IgD-negative memory B cell (primary cell): ENCODE results near the gene PPP2R2D. TPM values are rescaled to one million over a fixed set of nuclear protein-coding genes. Genes with fewer than 3 reads are reported as not detected.
"Not testable (repeated sequence)": the region's sequence is repeated elsewhere in the genome, so short reads cannot be mapped to it uniquely, and the experiment has no call there.

Experiments used
- H3K27ac Mint-ChIP-seq, 3 donors: one replicate each; pipeline ENCODE4 v1.8.0; 2020 to 2022; ENCODE audit warnings: mild to moderate bottlenecking in 3 of 3, mixed read lengths in 3 of 3, moderate library complexity in 1 of 3
- H3K27me3 Mint-ChIP-seq: one replicate; pipeline ENCODE4 v1.8.0; 2021; ENCODE audit warnings: mixed read lengths
- H3K36me3 Mint-ChIP-seq: one replicate; pipeline ENCODE4 v1.8.0; 2020; ENCODE audit warnings: mild to moderate bottlenecking, mixed read lengths
- H3K4me1 Mint-ChIP-seq, 3 donors: one replicate each; pipeline ENCODE4 v1.8.0; 2020 to 2022; ENCODE audit warnings: mixed read lengths in 3 of 3, mild to moderate bottlenecking in 1 of 3
- H3K4me3 Mint-ChIP-seq, 4 donors: one replicate each; pipeline ENCODE4 v1.8.0; 2020 to 2022; ENCODE audit warnings: mild to moderate bottlenecking in 4 of 4, mixed read lengths in 4 of 4, moderate library complexity in 3 of 4
- H3K9me3 Mint-ChIP-seq, 3 donors: one replicate each; pipeline ENCODE4 v1.8.0; 2020 to 2021; ENCODE audit warnings: mixed read lengths in 3 of 3, mild to moderate bottlenecking in 1 of 3
- polyA plus RNA-seq: library from polyadenylated mRNA; unstranded; fragments of 300-500 nt; fragmentation: Illumina TruSeq; gene quantifications from one replicate; pipeline ENCODE4 v1.2.3, GENCODE V29; 2021

The PPP2R2D gene
- polyA plus RNA-seq, 1 donor from 2014 or later: 17.1 TPM

DNA sequence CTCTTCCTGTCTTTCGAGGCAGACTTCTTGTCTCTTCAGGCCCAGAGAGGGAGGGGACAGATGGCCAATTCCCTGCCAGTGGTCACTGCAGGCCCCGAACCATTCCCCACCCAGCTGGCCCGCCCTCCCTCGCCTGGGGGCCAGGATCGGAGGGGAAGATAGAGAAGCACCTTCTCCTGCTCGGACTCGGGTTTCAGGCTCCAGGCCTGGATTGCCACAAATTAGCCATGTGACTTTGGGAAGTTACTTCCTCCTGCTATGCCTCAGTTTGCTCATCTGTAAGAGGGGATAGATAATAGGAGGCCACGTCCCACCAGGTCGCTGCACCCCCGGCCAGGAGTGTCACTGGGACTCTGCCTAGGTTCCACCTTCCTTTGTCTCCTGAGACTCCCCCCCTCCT, 24.8 kb upstream of the PPP2R2D start:
- H3K4me3 Mint-ChIP-seq: no peak overlapping the region
- no peaks in the 10 kb centered on the region for H3K36me3 Mint-ChIP-seq
- peaks cover 0 to 1% (median 0%) of the 10 kb centered on the region in 3 donors for H3K4me1 Mint-ChIP-seq
- no peak overlapping the region for H3K27ac Mint-ChIP-seq
- peaks cover 0 to 2% (median 0%) of the 10 kb centered on the region in 3 donors for H3K9me3 Mint-ChIP-seq
- H3K27me3 Mint-ChIP-seq: peaks cover 22% of the 10 kb centered on the region

DNA sequence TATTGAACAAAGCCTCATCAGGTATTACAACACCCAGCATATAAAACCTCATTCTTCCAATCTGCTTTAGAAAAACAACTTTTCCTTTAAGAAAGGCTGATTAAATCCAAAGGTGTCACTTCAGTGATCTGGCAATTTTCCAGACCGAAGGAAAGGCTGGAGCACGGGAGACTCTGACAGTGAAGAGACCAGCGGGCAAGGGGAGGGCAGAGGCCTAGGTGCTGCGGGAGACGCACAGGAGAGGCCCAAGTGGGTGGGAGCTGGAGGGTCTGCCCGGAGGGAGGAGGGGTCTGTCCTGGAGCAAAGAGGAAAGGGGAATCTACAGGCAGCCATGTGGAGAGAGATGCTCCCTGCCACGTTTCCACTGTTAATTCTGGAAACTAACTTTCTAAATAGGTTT, 24.3 kb upstream of the PPP2R2D start:
- H3K36me3 Mint-ChIP-seq: no peaks in the 10 kb centered on the region
- H3K27ac Mint-ChIP-seq: no peak overlapping the region
- peaks cover 0 to 1% (median 0%) of the 10 kb centered on the region in 3 donors for H3K4me1 Mint-ChIP-seq
- H3K27me3 Mint-ChIP-seq: peaks cover 24% of the 10 kb centered on the region
- peaks cover 0 to 2% (median 0%) of the 10 kb centered on the region in 3 donors for H3K9me3 Mint-ChIP-seq
- H3K4me3 Mint-ChIP-seq: no peak overlapping the region

DNA sequence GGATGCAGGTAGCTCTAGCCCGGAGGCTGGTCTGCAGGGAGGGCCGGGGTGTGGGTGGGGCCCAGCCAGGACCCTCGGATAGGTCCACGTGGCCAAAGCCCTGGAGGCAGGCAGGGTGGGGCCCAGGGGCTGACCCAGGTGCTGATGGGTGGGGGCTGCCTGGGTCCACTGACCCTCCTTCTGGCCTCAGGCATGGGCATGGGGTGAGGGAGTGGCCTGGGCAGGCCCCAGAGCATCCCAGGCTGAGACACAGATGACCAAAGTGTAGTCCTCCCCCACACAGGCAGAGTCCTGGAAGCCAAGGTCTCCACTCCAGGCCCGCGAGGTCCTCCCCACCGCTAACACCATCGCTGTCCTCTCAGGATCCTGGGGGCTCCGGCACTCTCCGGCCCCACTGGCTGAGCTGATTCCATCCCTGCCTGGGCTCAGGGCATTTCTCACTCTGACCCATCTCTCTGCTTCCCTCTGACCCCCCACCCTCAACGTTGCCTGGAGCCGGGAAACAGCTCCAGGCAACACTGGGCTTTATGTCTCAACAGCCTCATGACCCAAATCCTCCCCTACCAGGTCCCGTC, 20.7 kb upstream of the PPP2R2D start:
- H3K27ac Mint-ChIP-seq: peak overlapping the region in 1 of 3 donors; percentile 62
- H3K9me3 Mint-ChIP-seq: peaks cover 0 to 2% (median 0%) of the 10 kb centered on the region in 3 donors
- peaks cover 18% of the 10 kb centered on the region for H3K27me3 Mint-ChIP-seq
- H3K4me3 Mint-ChIP-seq: no peak overlapping the region
- no peaks in the 10 kb centered on the region for H3K36me3 Mint-ChIP-seq
- no peaks in the 10 kb centered on the region for H3K4me1 Mint-ChIP-seq

DNA sequence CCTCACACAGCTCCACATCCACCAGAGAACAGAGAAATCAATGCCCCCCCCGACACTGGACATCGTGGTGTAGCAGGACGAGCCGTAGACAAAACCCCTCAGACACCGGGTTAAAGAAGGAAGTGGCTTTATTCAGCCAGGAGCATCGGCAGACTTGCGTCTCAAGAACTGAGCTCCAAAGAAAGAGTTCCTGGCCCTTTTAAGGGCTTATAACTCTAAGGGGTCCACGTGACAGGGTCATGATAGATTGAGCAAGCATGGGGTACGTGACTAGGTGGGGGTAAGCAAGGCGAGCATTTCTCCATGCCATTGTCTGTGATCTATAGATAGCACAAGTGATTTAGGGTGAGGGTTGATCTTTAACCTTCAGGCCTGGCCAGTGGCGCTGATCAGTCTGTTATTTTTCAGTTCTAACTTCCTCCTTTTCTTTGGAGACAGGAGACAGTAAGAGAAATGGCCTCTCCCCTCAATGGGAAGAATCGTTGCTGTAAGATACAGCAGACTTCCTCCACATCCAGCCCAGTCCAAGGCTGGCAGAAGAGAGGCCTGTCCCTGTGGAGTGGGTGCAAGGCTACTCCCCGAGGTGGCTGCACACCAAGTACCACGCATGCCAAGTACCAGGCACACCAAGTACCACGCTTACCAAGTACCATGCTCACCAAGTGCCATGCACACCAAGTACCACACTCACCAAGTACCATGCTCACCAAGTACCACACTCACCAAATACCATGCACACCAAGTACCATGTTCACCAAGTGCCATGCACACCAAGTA, 19.5 kb upstream of the PPP2R2D start:
- no peak overlapping the region for H3K4me3 Mint-ChIP-seq
- H3K4me1 Mint-ChIP-seq: peaks cover 0 to 2% (median 0%) of the 10 kb centered on the region in 3 donors
- peaks cover 0 to 2% (median 0%) of the 10 kb centered on the region in 3 donors for H3K9me3 Mint-ChIP-seq
- H3K27me3 Mint-ChIP-seq: peaks cover 18% of the 10 kb centered on the region
- peak overlapping the region in 1 of 3 donors; percentile 71 for H3K27ac Mint-ChIP-seq
- H3K36me3 Mint-ChIP-seq: no peaks in the 10 kb centered on the region

DNA sequence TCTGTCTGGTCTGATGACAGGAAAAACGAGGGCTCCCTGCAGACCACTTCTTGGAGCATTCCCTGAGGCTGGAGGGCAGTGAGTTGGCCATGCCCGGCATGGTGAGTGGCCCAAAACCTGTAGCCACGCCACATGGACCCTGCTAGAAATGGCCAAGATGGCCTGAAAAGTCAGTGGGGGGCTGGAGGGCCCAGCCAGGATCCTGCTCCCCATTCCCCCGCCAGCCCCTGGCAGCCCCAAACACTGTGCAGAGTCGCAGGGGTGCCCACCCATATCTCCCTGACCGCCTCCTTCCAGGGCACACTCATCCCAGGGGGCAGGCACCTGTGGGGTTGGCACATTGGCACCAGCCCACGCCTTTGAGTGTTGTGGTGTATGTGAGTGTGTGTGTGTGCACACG, 18.7 kb upstream of the PPP2R2D start:
- Mint-ChIP-seq H3K27ac (no peak overlapping the region), H3K36me3 (no peaks in the 10 kb centered on the region), H3K27me3 (peaks cover 20% of the 10 kb centered on the region), H3K9me3 (peaks cover 0 to 2% (median 0%) of the 10 kb centered on the region in 3 donors), H3K4me3 (no peak overlapping the region), H3K4me1 (peaks cover 0 to 2% (median 0%) of the 10 kb centered on the region in 3 donors)

GRCh38 chr10:131882590-131883451, 18.0 kb upstream of the PPP2R2D start:
- no peaks in the 10 kb centered on the region for H3K36me3 Mint-ChIP-seq
- H3K27me3 Mint-ChIP-seq: peaks cover 22% of the 10 kb centered on the region
- H3K4me3 Mint-ChIP-seq: no peak overlapping the region
- H3K4me1 Mint-ChIP-seq: peaks cover 0 to 2% (median 0%) of the 10 kb centered on the region in 3 donors
- peaks cover 0 to 2% (median 0%) of the 10 kb centered on the region in 3 donors for H3K9me3 Mint-ChIP-seq
- H3K27ac Mint-ChIP-seq: no peak overlapping the region

DNA sequence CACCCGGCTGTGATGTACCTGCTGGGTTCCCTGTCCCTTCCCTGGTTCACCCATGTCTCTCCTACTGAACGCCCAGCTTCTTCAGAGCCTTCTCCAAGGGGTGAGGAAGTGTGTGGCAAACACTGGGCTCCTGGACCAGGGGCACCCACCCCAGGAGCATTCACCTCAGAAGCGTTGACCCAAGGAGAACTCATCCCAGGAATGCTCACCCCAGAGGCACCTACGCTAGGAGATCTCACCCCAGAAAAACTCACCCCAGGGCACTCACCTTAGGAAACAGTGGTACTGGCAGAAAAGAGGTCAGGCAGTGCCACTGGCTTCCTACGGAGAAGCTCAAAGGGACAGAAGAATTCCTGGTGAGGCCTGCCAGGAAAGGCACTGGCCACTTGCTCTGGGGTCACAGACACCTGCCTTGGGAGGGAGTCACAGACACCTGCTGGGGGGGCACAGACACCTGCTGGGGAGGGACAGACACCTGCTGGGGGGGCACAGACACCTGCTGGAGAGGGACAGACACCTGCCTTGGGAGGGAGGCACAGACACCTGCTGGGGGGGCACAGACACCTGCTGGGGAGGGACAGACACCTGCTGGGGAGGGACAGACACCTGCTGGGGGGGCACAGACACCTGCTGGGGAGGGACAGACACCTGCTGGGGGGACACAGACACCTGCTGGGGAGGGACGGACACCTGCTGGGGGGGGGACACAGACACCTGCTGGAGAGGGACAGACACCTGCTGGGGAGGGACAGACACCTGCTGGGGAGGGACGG, 17.0 kb upstream of the PPP2R2D start:
- peaks cover 17% of the 10 kb centered on the region for H3K27me3 Mint-ChIP-seq
- not testable (repeated sequence) for H3K27ac Mint-ChIP-seq, H3K36me3 Mint-ChIP-seq, H3K4me3 Mint-ChIP-seq, H3K4me1 Mint-ChIP-seq, H3K9me3 Mint-ChIP-seq

- no peak overlapping the region for H3K4me3 Mint-ChIP-seq
- H3K4me1 Mint-ChIP-seq: peaks cover 0 to 2% (median 0%) of the 10 kb centered on the region in 3 donors
- H3K27ac Mint-ChIP-seq: no peak overlapping the region
- H3K9me3 Mint-ChIP-seq: no peaks in the 10 kb centered on the region
- H3K36me3 Mint-ChIP-seq: no peaks in the 10 kb centered on the region
- peaks cover 10% of the 10 kb centered on the region for H3K27me3 Mint-ChIP-seq
Observed at GRCh38 chr10:131885391-131886165, 15.2 kb upstream of the PPP2R2D start.

- H3K27me3 Mint-ChIP-seq: peaks cover 6% of the 10 kb centered on the region
- H3K36me3 Mint-ChIP-seq: no peaks in the 10 kb centered on the region
- no peak overlapping the region for H3K4me3 Mint-ChIP-seq
- no peaks in the 10 kb centered on the region for H3K9me3 Mint-ChIP-seq
- H3K27ac Mint-ChIP-seq: no peak overlapping the region
- peaks cover 0 to 2% (median 0%) of the 10 kb centered on the region in 3 donors for H3K4me1 Mint-ChIP-seq
Observed at GRCh38 chr10:131886237-131886636, 14.6 kb upstream of the PPP2R2D start.

DNA sequence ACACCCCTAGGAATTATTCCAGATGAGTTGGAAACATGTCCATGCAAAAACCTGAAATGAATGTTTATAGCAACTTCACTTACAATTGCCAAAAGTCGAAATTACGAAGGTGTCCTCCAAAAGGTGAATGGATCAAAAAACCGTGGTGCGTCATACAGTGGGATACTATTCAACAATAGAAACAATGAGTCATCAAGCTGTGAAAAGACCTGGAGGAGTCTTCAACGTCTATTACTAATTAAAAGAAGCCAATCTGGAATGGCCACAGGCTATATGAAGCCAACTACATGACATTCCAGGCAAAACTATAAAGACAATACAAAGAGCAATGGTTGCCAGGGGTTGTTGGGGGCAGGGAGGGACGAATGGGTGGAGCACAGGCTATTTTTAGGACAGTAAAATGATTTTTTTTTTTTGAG, 12.6 kb upstream of the PPP2R2D start:
- Mint-ChIP-seq H3K4me1 (peaks cover 0 to 2% (median 0%) of the 10 kb centered on the region in 3 donors), H3K27me3 (peaks cover 9% of the 10 kb centered on the region), H3K9me3 (no peaks in the 10 kb centered on the region), H3K4me3 (no peak overlapping the region), H3K27ac (no peak overlapping the region), H3K36me3 (no peaks in the 10 kb centered on the region)

DNA sequence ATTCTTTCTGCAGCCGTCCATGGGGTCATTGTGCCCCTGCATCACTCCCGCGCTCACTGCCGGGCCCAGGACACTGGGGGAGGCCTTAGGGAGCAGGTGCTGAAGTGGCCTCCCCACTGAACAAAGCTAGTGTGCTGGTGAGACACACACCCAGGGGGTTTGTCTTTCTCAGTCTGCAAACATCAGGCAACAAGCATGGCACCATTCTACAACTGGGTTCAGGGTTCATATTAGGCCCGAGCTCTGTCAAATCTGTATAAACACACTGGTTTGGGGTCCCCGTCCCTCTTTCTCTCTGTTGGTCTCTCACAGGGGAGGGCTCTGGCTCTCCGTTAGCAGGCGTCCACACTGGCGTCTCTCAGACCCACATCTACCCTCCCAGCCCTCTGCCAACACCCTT, 11.1 kb upstream of the PPP2R2D start:
- H3K9me3 Mint-ChIP-seq: no peaks in the 10 kb centered on the region
- H3K4me1 Mint-ChIP-seq: peaks cover 0 to 2% (median 0%) of the 10 kb centered on the region in 3 donors
- no peaks in the 10 kb centered on the region for H3K36me3 Mint-ChIP-seq
- peaks cover 15% of the 10 kb centered on the region for H3K27me3 Mint-ChIP-seq
- H3K27ac Mint-ChIP-seq: no peak overlapping the region
- H3K4me3 Mint-ChIP-seq: no peak overlapping the region

DNA sequence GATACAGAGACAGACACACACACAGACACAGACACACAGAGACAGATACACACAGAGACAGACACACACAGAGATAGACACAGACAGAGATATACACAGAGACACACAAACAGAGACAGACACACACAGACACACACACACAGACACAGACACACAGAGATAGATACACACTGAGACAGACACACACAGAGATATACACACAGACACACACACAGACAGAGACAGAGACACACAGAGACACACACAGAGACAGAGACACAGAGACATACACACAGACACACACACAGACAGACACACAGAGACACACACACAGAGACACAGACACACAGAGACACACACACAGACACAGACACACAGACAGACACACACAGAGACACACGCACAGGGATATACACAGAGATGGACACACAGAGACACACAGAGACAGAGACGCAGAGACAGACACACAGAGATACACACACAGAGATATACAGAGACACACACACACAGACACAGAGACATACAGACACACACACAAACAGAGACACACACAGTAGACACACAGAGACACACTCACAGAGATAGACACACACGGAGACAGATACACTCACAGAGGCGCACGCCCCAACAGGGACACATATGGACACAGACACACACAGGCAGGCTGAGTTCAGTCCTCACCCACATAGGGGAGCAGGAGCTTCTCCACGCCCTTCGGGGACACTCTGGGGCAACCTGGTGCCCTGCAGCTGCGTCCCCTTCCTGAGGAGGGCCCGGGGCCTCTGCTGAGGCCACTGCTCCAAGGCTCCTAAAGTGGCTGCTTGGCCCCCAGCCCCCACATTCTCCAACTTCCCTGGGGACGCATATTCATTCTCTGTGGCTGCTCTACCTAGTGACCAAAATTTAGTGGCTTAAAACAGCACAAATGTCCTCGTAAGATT, 10.3 kb upstream of the PPP2R2D start:
- H3K4me1 Mint-ChIP-seq: peaks cover 0 to under 1% (median 0%) of the 10 kb centered on the region in 3 donors
- no peaks in the 10 kb centered on the region for H3K36me3 Mint-ChIP-seq
- peaks cover 17% of the 10 kb centered on the region for H3K27me3 Mint-ChIP-seq
- H3K9me3 Mint-ChIP-seq: no peaks in the 10 kb centered on the region
- H3K27ac Mint-ChIP-seq: no peak overlapping the region
- H3K4me3 Mint-ChIP-seq: no peak overlapping the region
